Hippocampal formation (tissue), 2 donors: ENCODE measurements around the gene KRCC1.
"Not testable (repeated sequence)": the region's sequence is repeated elsewhere in the genome, so short reads cannot be mapped to it uniquely, and the experiment has no call there.

Experiments
- DNase-seq, 2 donors: peaks; one replicate each; lab custom pipeline; 2025; lab: John Stamatoyannopoulos, UW

Gene KRCC1

GRCh38 chr2:88038263-88039105, 17.1 kb downstream of the KRCC1 start:
- DNase-seq: no peak

- DNase-seq: no peak
Measured at GRCh38 chr2:88036606-88037005, 19.0 kb downstream of the KRCC1 start.

GRCh38 chr2:88036182-88036581, 19.4 kb downstream of the KRCC1 start:
- no peak for DNase-seq

GRCh38 chr2:88032070-88032702, 23.4 kb downstream of the KRCC1 start:
- no peak for DNase-seq

GRCh38 chr2:88028931-88029330, 26.7 kb downstream of the KRCC1 start:
- no peak for DNase-seq

GRCh38 chr2:88027697-88028389, 27.7 kb downstream of the KRCC1 start:
- peak in 1 of 2 donors; percentile 19 for DNase-seq

- DNase-seq: no peak
Measured at GRCh38 chr2:88024509-88024908, 31.1 kb downstream of the KRCC1 start.

- DNase-seq: no peak
Measured at GRCh38 chr2:88022669-88022921, 33.0 kb downstream of the KRCC1 start.

GRCh38 chr2:88019985-88020384, 35.6 kb downstream of the KRCC1 start:
- no peak for DNase-seq

- DNase-seq: no peak
Measured at GRCh38 chr2:88018909-88019308, 36.7 kb downstream of the KRCC1 start.

GRCh38 chr2:88018077-88018805, 37.3 kb downstream of the KRCC1 start:
- not testable (repeated sequence) for DNase-seq

GRCh38 chr2:88017780-88018038, 37.9 kb downstream of the KRCC1 start:
- not testable (repeated sequence) for DNase-seq

GRCh38 chr2:88016960-88017779, 38.4 kb downstream of the KRCC1 start:
- peak in 1 of 2 donors; percentile 56 for DNase-seq

GRCh38 chr2:88016086-88016959, 39.3 kb downstream of the KRCC1 start, which contains the start of gene RNU2-63P:
Gene RNU2-63P, minus strand, starts transcription at chr2:88016547.
- peak; percentile 72 to 73 for DNase-seq

- DNase-seq: peak in 1 of 2 donors; percentile 74
Measured at GRCh38 chr2:88011011-88011410, 44.6 kb downstream of the KRCC1 start.

- DNase-seq: no peak
Measured at GRCh38 chr2:88010136-88010535, 45.4 kb downstream of the KRCC1 start.

- no peak for DNase-seq
Measured at GRCh38 chr2:88006912-88007439, 48.6 kb downstream of the KRCC1 start.

- no peak for DNase-seq
Measured at GRCh38 chr2:88005776-88006175, 49.8 kb downstream of the KRCC1 start.

GRCh38 chr2:88003074-88003755, 52.4 kb downstream of the KRCC1 start:
- no peak for DNase-seq

GRCh38 chr2:88002359-88002707, 53.2 kb downstream of the KRCC1 start:
- no peak for DNase-seq
